IPS-15b (cell line): Measurements from ENCODE around the gene RNF4.

ENCODE experiments used
- H3K27me3 ChIP-seq: one replicate; pipeline ENCODE4 v1.6.1; 2013; ENCODE audit warnings: low read length; ENCODE audit not compliant: control insufficient read depth, insufficient read depth
- H3K36me3 ChIP-seq: one replicate; pipeline ENCODE4 v1.6.1; 2013; ENCODE audit warnings: low read length; ENCODE audit not compliant: control insufficient read depth, insufficient read depth
- H3K4me1 ChIP-seq: one replicate; pipeline ENCODE4 v1.6.1; 2013; ENCODE audit warnings: mild to moderate bottlenecking, low read length; ENCODE audit not compliant: control insufficient read depth, insufficient read depth
- H3K4me3 ChIP-seq: one replicate; pipeline ENCODE4 v1.5.1; 2013; ENCODE audit warnings: low read depth, low read length
- H3K9ac ChIP-seq: one replicate; pipeline ENCODE4 v1.6.1; 2013; ENCODE audit warnings: low read depth, mild to moderate bottlenecking, low read length
- H3K9me3 ChIP-seq: one replicate; pipeline ENCODE4 v1.6.1; 2013; ENCODE audit warnings: mild to moderate bottlenecking, low read length; ENCODE audit not compliant: control insufficient read depth, insufficient read depth

The RNF4 gene

GRCh38 chr4:2450394-2451035, 18.4 kb upstream of the RNF4 start:
- no peak overlapping the region for H3K4me3 ChIP-seq
- H3K4me1 ChIP-seq, result no peaks in the 10 kb centered on the region
- H3K27me3 ChIP-seq, result no peaks in the 10 kb centered on the region
- no peak overlapping the region for H3K9ac ChIP-seq
- no peaks in the 10 kb centered on the region for H3K9me3 ChIP-seq
- no peaks in the 10 kb centered on the region for H3K36me3 ChIP-seq

GRCh38 chr4:2451036-2451520, 17.8 kb upstream of the RNF4 start:
- Histone ChIP-seq H3K36me3 (no peaks in the 10 kb centered on the region), H3K9ac (no peak overlapping the region)

DNA sequence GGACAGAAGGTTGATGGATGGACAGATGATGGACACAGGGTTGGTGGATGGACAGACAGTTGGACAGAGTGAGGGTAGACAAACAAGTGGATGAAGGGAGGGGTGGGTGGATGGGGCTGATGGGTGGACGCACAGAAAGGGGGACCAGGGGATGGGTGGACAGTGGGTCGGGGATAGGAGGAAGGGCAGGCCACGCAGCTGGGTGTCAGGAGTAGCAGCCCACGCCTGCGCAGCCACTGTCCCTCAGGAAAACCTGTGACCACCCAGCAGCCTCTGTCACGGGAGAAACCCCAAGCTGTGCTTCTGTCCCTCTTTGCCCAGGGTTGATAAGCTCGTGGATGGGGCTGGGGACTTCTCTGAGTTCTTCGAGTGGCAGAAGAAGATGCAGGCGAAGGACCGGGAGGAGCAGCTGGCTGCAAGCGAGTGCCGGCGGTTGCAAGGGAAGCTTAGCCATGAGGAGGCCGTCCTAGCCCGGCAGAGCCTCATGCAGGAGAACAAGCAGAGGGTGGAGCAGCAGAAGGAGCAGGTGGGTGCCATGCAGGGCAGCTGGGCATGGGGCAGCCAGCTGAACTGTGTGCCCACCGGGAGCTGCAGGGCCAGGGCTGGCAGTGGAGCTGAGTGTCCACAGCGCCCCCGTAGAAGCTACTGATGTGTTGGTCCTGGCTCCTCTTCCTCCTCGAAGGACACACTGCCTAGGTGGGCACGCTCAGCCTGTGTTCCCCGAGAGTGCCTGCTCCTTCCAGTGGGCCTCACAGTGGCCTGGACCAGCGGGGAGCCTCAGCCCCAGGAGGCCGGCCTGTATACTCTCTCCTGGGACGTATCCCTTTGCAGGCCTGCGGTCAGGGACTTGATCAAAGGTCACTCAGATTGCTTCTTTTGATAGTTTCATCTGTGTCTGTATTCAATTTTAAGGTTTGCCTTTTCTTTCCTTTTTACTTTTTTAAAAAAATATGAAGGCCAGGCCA, 16.8 kb upstream of the RNF4 start:
- H3K4me1 ChIP-seq, result no peaks in the 10 kb centered on the region
- H3K4me3 ChIP-seq, result no peak overlapping the region
- H3K36me3 ChIP-seq, result no peaks in the 10 kb centered on the region
- no peaks in the 10 kb centered on the region for H3K27me3 ChIP-seq
- no peaks in the 10 kb centered on the region for H3K9me3 ChIP-seq
- H3K9ac ChIP-seq, result no peak overlapping the region

More at GRCh38 chr4:2451036-2451520, 17.8 kb upstream of the RNF4 start:
- no peaks in the 10 kb centered on the region for H3K9me3 ChIP-seq
- H3K4me3 ChIP-seq, result no peak overlapping the region
- H3K4me1 ChIP-seq, result no peaks in the 10 kb centered on the region
- H3K27me3 ChIP-seq, result no peaks in the 10 kb centered on the region

DNA sequence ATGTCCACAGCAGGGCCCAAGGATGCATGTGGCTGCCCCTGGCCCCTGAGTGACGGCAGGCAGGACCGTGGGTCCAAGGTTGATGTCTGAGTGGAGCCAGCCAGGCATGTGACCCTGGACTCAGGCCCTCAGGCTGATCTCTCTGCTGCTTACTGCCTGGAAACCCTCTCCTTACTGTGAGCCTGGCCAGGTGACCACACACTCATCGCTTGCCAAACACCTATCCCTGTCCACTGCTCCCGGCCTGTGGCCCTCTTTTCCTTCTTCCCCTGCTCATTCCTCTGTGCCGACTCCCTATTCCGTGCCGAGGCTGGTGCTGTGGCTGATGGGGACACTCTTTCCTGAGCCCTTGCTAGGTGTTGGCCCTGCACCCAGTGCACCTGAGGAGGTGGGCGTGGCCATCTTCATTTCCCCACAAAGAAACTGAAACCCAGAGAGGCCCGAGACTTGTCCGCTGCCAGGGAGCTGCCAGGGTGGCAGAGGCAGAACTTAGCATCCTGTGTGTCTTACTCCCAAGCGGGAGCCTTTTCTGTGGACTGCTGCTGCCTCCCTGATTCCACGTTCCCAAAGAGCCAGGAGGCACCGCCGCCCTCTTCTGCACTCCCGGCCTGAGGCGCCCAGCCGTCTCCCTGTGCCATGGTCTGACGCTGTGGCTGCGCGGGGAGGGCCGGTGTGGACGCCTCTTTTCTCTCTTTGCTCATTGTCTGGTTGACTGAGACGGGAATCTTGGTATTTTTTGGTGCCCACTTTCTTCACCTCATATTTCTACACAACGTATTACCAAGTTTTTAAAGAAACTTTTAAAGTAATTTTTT, 11.2 kb upstream of the RNF4 start:
- Histone ChIP-seq H3K4me3 (no peak overlapping the region), H3K9ac (no peak overlapping the region)

DNA sequence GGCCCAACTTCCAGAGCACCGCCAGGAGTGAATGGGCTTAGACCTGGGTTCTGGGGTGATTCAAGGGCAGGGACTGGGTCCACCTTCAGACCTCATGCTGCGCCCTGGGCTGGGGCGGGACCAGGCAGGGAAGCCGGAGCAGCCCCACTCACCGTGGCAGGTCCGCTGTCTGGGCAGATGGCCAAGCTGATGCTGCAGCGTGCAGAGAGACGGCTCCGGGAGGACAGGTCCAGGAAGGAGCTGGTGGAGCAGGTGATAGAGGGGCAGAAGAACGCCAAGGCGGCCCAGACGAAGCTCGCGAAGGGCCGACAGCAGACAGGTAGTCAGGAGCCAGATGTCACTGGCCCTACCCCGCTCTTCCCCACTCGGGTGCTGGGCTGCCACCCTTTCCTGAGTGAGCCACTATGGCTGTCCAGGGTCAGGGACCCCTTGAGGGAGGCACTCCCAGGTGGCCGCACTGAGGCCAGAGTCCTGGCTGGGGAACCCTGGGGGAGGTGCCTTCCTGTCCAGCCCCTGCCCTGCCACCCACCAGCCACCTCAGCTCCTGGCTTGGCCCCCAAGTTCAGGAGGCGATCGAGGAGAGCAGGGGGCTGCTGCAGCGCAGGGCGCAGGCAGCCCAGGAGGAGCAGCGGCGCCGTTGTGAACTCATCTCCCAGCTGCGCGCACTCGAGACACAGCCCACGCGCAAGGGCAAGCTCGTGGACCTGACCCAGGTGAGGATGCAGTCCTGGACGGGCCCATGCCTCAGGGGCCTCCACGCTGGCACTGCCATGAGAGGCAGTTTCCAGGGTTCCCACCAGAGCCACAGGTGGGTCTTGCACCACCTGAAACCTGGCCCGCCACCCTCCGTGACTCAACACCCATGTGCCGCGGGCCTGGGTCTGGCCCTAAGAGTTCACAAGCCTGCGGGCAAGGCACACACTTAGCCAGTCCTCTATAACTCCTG, 10.1 kb upstream of the RNF4 start:
- Histone ChIP-seq H3K9me3 (no peaks in the 10 kb centered on the region), H3K9ac (no peak overlapping the region), H3K4me3 (no peak overlapping the region), H3K27me3 (peaks cover 21% of the 10 kb centered on the region), H3K36me3 (peaks cover 2% of the 10 kb centered on the region), H3K4me1 (no peaks in the 10 kb centered on the region)

More for the DNA sequence above, 11.2 kb upstream of the RNF4 start:
- Histone ChIP-seq H3K36me3 (peaks cover 2% of the 10 kb centered on the region), H3K27me3 (peaks cover 13% of the 10 kb centered on the region), H3K9me3 (no peaks in the 10 kb centered on the region), H3K4me1 (no peaks in the 10 kb centered on the region)

DNA sequence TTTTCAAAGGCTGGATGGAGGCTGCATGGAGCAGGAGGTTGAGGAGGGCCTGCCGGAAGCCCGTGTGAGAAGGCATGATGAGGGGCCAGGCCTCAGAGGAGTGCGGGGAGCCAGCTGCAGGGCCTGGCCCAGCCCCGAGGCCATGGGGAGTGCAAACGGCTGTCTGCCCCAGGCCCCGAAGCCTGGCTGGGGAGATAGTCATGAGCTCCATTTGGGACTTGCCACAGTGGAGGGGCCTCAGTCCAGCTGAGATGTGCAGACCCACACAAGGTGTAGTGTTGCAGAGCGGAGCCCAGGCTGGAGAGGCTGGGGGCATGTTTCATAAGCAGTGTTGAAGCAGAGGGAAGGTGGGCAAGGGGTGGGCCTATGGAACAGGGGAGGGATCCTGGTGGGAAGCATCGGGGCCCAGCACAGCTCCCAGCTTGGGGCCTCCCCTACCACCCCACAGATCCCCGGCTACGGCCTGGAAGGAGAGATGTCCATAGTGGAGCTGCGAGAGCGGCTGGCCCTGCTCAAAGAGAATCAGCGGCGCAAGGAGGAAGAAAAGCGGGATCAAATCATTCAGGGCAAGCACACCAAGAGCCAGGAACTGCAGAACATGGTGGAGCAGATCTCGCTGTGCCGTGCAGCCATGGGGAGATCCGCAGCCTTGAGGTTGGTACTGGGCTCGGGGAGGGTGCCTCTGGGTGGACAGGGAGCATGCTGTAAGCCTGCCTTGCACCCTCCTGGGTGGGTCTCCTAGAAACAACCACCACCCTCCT, 9.1 kb upstream of the RNF4 start:
- no peaks in the 10 kb centered on the region for H3K9me3 ChIP-seq
- H3K36me3 ChIP-seq, result peaks cover 2% of the 10 kb centered on the region
- no peaks in the 10 kb centered on the region for H3K4me1 ChIP-seq
- no peak overlapping the region for H3K4me3 ChIP-seq
- peaks cover 23% of the 10 kb centered on the region for H3K27me3 ChIP-seq
- no peak overlapping the region for H3K9ac ChIP-seq

DNA sequence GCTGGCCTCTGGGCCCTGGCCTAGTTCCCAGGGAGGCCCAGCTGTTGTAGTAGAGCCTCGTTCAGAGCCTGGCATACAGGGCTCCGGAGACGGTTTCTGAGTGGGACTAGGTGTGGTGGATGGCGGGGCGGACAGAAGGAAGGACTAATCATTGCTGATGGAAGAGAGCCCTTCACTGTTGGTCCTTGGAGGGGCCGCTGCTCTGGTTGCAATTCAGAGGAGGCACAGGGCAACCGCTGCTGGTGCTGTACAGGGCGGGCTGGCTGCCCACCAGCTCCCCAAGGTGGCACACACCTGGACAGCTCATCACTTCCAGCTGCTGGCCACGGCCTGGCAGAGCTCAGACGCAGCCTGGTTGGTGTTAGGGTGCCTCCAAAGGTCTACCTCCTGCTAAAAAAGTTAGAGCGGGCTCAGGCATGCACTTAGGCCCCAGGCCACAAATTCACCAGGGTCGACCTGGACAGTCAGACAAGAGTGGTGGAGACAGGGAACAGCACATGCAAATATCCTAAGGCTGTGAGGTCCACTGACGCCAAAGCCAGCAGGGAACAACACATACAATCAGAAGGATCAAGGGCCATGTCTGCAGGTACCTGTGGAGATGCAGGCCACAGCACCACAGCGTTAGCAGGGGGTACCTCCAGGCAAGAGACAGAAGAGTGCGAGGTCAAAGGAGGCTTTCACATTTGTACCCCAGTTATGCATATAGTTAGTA, 7.5 kb upstream of the RNF4 start:
- Histone ChIP-seq H3K9me3 (no peaks in the 10 kb centered on the region), H3K27me3 (peaks cover 23% of the 10 kb centered on the region), H3K9ac (no peak overlapping the region), H3K4me3 (no peak overlapping the region), H3K36me3 (peaks cover 4% of the 10 kb centered on the region), H3K4me1 (no peaks in the 10 kb centered on the region)

GRCh38 chr4:2462218-2462991, 6.5 kb upstream of the RNF4 start:
- peak overlapping the region; percentile 41 for H3K9ac ChIP-seq
- no peaks in the 10 kb centered on the region for H3K9me3 ChIP-seq
- H3K4me3 ChIP-seq, result peak overlapping the region; percentile 35
- H3K4me1 ChIP-seq, result no peaks in the 10 kb centered on the region
- peaks cover 23% of the 10 kb centered on the region for H3K27me3 ChIP-seq
- H3K36me3 ChIP-seq, result peaks cover 6% of the 10 kb centered on the region

DNA sequence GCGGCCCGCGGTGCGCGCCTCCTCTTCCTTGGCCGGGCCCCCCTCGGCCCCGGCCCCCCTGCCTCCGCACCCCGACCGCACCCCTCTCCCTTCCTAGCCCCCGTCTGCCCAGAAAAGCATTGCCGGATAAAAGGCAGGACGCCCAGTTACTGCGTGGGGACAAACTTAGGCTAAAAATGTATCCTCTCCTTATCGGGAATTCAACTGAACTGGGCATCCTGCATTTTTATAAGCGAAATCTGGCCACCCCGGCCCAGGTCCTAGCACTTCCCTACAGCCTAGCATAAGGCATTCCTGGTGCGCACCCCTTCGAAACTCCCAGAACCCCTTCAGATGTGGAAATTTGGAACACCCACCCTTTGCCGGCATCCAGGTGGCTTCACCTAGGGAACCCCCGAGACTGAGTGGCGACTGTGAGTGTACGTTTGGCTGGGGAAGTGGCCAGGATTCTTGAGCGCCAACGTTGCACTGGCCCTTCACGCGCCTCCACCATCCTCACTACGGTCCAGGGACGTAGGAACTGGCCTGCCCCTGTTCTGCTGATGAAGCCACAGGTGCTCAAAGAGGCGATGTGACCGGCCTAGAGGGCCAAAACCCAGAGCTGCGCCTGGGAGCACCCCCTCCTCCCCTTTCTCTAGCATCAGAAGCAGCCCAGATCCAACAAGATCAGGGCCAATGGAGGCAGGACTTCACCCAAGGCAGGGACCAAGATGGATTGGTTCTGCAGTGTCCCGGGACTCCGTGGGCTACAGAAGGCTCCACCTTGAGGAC, 5.7 kb upstream of the RNF4 start:
- Histone ChIP-seq H3K27me3 (peaks cover 23% of the 10 kb centered on the region), H3K4me3 (peak overlapping the region; percentile 19), H3K9ac (no peak overlapping the region), H3K4me1 (no peaks in the 10 kb centered on the region), H3K36me3 (peaks cover 4% of the 10 kb centered on the region), H3K9me3 (no peaks in the 10 kb centered on the region)
